ENCODE measurements around the gene TAF4. TPM values are rescaled to one million over a fixed set of nuclear protein-coding genes. Genes with fewer than 3 reads are reported as not detected.

TAF4 gene
- total RNA-seq, 1 experiment from 2014 or later, result 64.3 TPM

DNA sequence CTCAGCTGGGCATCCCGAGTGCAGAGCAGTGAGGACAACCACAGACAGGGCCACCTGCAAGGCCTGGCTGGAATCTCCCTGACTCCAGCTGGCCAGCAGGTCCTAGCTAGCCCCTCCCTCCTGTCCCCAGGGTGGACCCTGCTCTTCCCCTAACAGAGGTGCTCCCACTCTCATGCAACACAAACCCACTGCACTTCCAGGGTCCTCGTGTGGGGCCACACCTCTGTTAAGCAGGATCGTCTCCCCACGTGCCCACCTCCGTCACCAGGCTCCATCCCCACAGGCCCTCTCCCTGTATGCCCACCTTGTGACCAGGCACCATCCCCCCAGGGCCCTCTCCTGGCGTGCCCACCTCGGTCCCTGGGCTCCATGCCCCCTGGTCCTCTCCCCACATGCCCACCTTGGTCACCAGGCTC lies 17.3 kb downstream of the TAF4 start:
- H3K4me1 Mint-ChIP-seq (ENCODE audit: low read depth, unreplicated experiment), result peaks cover 21% of the 10 kb centered on the region
- no peak overlapping the region for H3K27ac Mint-ChIP-seq (ENCODE audit: unreplicated experiment)
- peaks cover 5% of the 10 kb centered on the region for H3K36me3 Mint-ChIP-seq (ENCODE audit: insufficient read depth, unreplicated experiment)
- BruUV-seq (replicated peaks), result no TSS peak
- H3K9me3 Mint-ChIP-seq (ENCODE audit: low read depth, unreplicated experiment), result no peaks in the 10 kb centered on the region
- no peaks in the 10 kb centered on the region for H3K27me3 Mint-ChIP-seq (ENCODE audit: unreplicated experiment)
- intact Hi-C loops (cut with micrococcal nuclease; ENCODE audit: unreplicated experiment), result no loop called here
- TF ChIP-seq, protein P1, sequence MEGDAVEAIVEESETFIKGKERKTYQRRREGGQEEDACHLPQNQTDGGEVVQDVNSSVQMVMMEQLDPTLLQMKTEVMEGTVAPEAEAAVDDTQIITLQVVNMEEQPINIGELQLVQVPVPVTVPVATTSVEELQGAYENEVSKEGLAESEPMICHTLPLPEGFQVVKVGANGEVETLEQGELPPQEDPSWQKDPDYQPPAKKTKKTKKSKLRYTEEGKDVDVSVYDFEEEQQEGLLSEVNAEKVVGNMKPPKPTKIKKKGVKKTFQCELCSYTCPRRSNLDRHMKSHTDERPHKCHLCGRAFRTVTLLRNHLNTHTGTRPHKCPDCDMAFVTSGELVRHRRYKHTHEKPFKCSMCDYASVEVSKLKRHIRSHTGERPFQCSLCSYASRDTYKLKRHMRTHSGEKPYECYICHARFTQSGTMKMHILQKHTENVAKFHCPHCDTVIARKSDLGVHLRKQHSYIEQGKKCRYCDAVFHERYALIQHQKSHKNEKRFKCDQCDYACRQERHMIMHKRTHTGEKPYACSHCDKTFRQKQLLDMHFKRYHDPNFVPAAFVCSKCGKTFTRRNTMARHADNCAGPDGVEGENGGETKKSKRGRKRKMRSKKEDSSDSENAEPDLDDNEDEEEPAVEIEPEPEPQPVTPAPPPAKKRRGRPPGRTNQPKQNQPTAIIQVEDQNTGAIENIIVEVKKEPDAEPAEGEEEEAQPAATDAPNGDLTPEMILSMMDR (IDR thresholded peaks at IDR 0.05; ENCODE audit: unreplicated experiment), result no peak
- no peak overlapping the region for H3K4me3 Mint-ChIP-seq (ENCODE audit: low read depth, unreplicated experiment)
- DNase-seq, result no peak
- CTCF ChIA-PET, result no interaction called here

DNA sequence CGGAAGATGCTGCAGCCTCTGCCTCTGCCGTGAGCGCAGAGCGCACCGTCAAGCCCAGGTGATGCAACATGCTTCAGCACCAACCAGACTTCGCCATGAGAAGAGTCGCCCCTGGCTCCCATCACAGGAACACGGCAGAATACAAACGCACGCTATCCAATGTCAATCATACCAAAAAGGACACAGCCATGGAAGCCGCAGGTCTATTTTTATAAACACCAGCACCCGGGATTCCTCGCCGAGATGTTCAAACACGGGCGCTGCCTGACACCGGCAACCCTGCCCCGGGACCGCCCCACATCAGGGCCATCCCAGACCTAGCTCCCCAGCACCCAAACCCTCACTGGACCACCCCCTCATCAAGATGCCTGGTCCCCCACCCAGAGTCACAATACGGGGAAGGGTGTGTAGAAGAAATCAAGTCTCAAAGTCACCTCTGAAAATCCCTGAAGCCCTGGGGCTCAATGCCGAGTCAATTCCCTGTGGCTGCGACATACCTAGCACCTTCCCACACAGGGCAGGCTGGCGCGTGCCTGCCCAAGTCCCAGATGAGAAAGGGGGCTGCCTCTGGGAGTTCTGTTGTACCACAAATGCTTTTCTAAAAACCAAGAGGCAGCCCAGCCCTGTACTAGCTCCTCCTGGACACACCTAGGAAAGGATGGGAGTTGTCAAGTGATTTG lies 17.9 kb downstream of the TAF4 start:
- intact Hi-C loops (cut with micrococcal nuclease; ENCODE audit: unreplicated experiment), result no loop called here
- Mint-ChIP-seq H3K9me3 (ENCODE audit: low read depth, unreplicated experiment) (no peaks in the 10 kb centered on the region), H3K36me3 (ENCODE audit: insufficient read depth, unreplicated experiment) (peaks cover under 1% of the 10 kb centered on the region), H3K4me1 (ENCODE audit: low read depth, unreplicated experiment) (peaks cover 18% of the 10 kb centered on the region), H3K4me3 (ENCODE audit: low read depth, unreplicated experiment) (no peak overlapping the region), H3K27ac (ENCODE audit: unreplicated experiment) (no peak overlapping the region), H3K27me3 (ENCODE audit: unreplicated experiment) (no peaks in the 10 kb centered on the region)
- TF ChIP-seq, protein P1 (IDR thresholded peaks at IDR 0.05; ENCODE audit: unreplicated experiment), result no peak
- BruUV-seq (replicated peaks), result no TSS peak
- CTCF ChIA-PET, result no interaction called here
- DNase-seq, result no peak

- no peaks in the 10 kb centered on the region for H3K9me3 Mint-ChIP-seq (ENCODE audit: low read depth, unreplicated experiment)
- no TSS peak for BruUV-seq (replicated peaks)
- H3K36me3 Mint-ChIP-seq (ENCODE audit: insufficient read depth, unreplicated experiment), result no peaks in the 10 kb centered on the region
- intact Hi-C loops (cut with micrococcal nuclease; ENCODE audit: unreplicated experiment), result no loop called here
- no peak overlapping the region for H3K4me3 Mint-ChIP-seq (ENCODE audit: low read depth, unreplicated experiment)
- TF ChIP-seq, protein P1 (IDR thresholded peaks at IDR 0.05; ENCODE audit: unreplicated experiment), result no peak
- no peak overlapping the region for H3K27ac Mint-ChIP-seq (ENCODE audit: unreplicated experiment)
- CTCF ChIA-PET, result no interaction called here
- DNase-seq, result no peak
- no peaks in the 10 kb centered on the region for H3K27me3 Mint-ChIP-seq (ENCODE audit: unreplicated experiment)
- peaks cover 11% of the 10 kb centered on the region for H3K4me1 Mint-ChIP-seq (ENCODE audit: low read depth, unreplicated experiment)
These were observed 19.2 kb downstream of the TAF4 start for GRCh38 chr20:62046431-62046830.

- no peak overlapping the region for H3K27ac Mint-ChIP-seq (ENCODE audit: unreplicated experiment)
- CTCF ChIA-PET, result no interaction called here
- H3K36me3 Mint-ChIP-seq (ENCODE audit: insufficient read depth, unreplicated experiment), result no peaks in the 10 kb centered on the region
- BruUV-seq (replicated peaks), result no TSS peak
- no peaks in the 10 kb centered on the region for H3K27me3 Mint-ChIP-seq (ENCODE audit: unreplicated experiment)
- DNase-seq, result no peak
- H3K4me1 Mint-ChIP-seq (ENCODE audit: low read depth, unreplicated experiment), result peaks cover 11% of the 10 kb centered on the region
- intact Hi-C loops (cut with micrococcal nuclease; ENCODE audit: unreplicated experiment), result no loop called here
- H3K4me3 Mint-ChIP-seq (ENCODE audit: low read depth, unreplicated experiment), result no peak overlapping the region
- no peaks in the 10 kb centered on the region for H3K9me3 Mint-ChIP-seq (ENCODE audit: low read depth, unreplicated experiment)
- TF ChIP-seq, protein P1 (IDR thresholded peaks at IDR 0.05; ENCODE audit: unreplicated experiment), result no peak
These were observed 20.0 kb downstream of the TAF4 start for GRCh38 chr20:62045529-62046285.
